GM12878 (cell line): ENCODE measurements around the gene P4HA1. TPM values are rescaled to one million over a fixed set of nuclear protein-coding genes. Genes with fewer than 3 reads are reported as not detected.
"Not testable (repeated sequence)": the region's sequence is repeated elsewhere in the genome, so short reads cannot be mapped to it uniquely, and the experiment has no call there.

ENCODE experiments used
- ATAC-seq: fragments of 200-7000 bp; cut with Tn5 transposase; 3 replicates; pipeline ENCODE4 v1.9.1; 2020; ENCODE audit warnings: mild to moderate bottlenecking, moderate library complexity
- BruUV-seq: library from RNA; stranded (reverse); fragments of 400-500 nt; replicated peaks from 2 replicates; lab custom pipeline; 2021; lab: Mats Ljungman, UMichigan
- CTCF ChIA-PET: fragments of 300-600 bp; sonication (Branson Sonifier 250); formaldehyde crosslinking; extraction: SDS; loops from one replicate; lab custom pipeline; 2021; ENCODE audit warnings: inconsistent platforms; lab: Yijun Ruan, JAX
- POLR2A ChIA-PET: fragments of 350-600 bp; formaldehyde crosslinking; extraction: SDS; loops from one replicate; lab custom pipeline; 2021; ENCODE audit warnings: inconsistent platforms; lab: Charles Lee
- RAD21 ChIA-PET: fragments of 300-600 bp; sonication (Branson Sonifier 250); formaldehyde crosslinking; loops from one replicate; lab custom pipeline; 2023; ENCODE audit warnings: antibody characterized with exemption; ENCODE audit not compliant: unreplicated experiment; lab: Charles Lee
- SMC1A ChIA-PET: fragments of 300-600 bp; sonication (Branson Sonifier 250); formaldehyde crosslinking; loops from one replicate; lab custom pipeline; 2023; ENCODE audit not compliant: unreplicated experiment, uncharacterized antibody; lab: Charles Lee
- DNase-seq: peaks from one replicate; pipeline ENCODE4 v3.0.0-alpha.2; 2011; ENCODE audit warnings: low read depth, low spot score
- FAIRE-seq: peaks from 3 replicates; lab custom pipeline; 2011; peaks lifted over from hg19 to GRCh38; lab: Jason Lieb, UNC
- H2AFZ ChIP-seq: 2 replicates; pipeline ENCODE4 v1.6.0; 2011; ENCODE audit warnings: low read depth, low read length, control low read depth; ENCODE audit not compliant: control insufficient read depth
- H3K27ac ChIP-seq: 2 replicates; pipeline ENCODE4 v1.5.1; 2011; ENCODE audit warnings: control low read depth; ENCODE audit not compliant: control insufficient read depth, insufficient read depth
- H3K27me3 ChIP-seq, 2 experiments: replicated peaks in 1 of 2; 2 replicates each; pipeline versions ENCODE4 v1.6.0 to v1.6.1; 2011; ENCODE audit warnings: low read length in 1 of 2; ENCODE audit not compliant: control insufficient read depth in 2 of 2, insufficient read depth in 2 of 2
- H3K36me3 ChIP-seq, 2 experiments: 2 replicates each; pipeline ENCODE4 v1.5.1; 2011; ENCODE audit warnings: low read length in 1 of 2; ENCODE audit not compliant: control insufficient read depth in 2 of 2, insufficient read depth in 2 of 2
- H3K4me1 ChIP-seq: 2 replicates; pipeline ENCODE4 v1.6.1; 2011; ENCODE audit warnings: mild to moderate bottlenecking, low read length, moderate library complexity, mixed read lengths; ENCODE audit not compliant: control insufficient read depth, insufficient read depth
- H3K4me2 ChIP-seq: 2 replicates; pipeline ENCODE4 v1.6.0; 2011; ENCODE audit warnings: control low read depth; ENCODE audit not compliant: control insufficient read depth, insufficient read depth
- H3K4me3 ChIP-seq: fragments of 200-600 bp; sonication (generic); 2 replicates; pipeline ENCODE4 v1.5.1; 2016
- H3K79me2 ChIP-seq: 2 replicates; pipeline ENCODE4 v1.6.0; 2011; ENCODE audit warnings: low read length; ENCODE audit not compliant: control insufficient read depth, insufficient read depth
- H3K9ac ChIP-seq: 2 replicates; pipeline ENCODE4 v1.8.0; 2011; ENCODE audit warnings: low read length, control low read depth, mixed read lengths; ENCODE audit not compliant: control insufficient read depth, insufficient read depth
- H3K9me3 ChIP-seq: replicated peaks from 3 replicates; pipeline ENCODE4 v1.5.1; 2011; ENCODE audit warnings: mild to moderate bottlenecking, low read length; ENCODE audit not compliant: control insufficient read depth, insufficient read depth
- H4K20me1 ChIP-seq: 2 replicates; pipeline ENCODE4 v1.6.0; 2011; ENCODE audit not compliant: control insufficient read depth, insufficient read depth
- CEBPB ChIP-seq, 2 experiments: fragments of 150-350 bp in 1 of 2; IDR thresholded peaks; 2 replicates each; pipeline ENCODE4 v1.6.1; 2012 to 2014; ENCODE audit warnings: low read depth in 2 of 2, low read length in 2 of 2, borderline replicate concordance in 1 of 2, inconsistent platforms in 1 of 2
- FOXM1 ChIP-seq: IDR thresholded peaks from 2 replicates; pipeline ENCODE4 v1.6.1; 2012; ENCODE audit warnings: low read depth, mild to moderate bottlenecking, inconsistent platforms, low read length, moderate library complexity
- KAT2A ChIP-seq: conservative IDR thresholded peaks from 2 replicates; pipeline ENCODE4 v1.6.1; 2011; ENCODE audit warnings: low read depth, low read length; ENCODE audit not compliant: control insufficient read depth
- RAD21 ChIP-seq: IDR thresholded peaks from 2 replicates; pipeline ENCODE4 v1.6.1; 2011; ENCODE audit warnings: mild to moderate bottlenecking, low read depth, low read length, moderate library complexity; ENCODE audit not compliant: insufficient read depth
- SREBF2 ChIP-seq: IDR thresholded peaks from 2 replicates; pipeline ENCODE4 v1.6.1; 2012; ENCODE audit warnings: mild to moderate bottlenecking, low read length
- ZBTB40 ChIP-seq: fragments of 450-650 bp; IDR thresholded peaks from 2 replicates; pipeline ENCODE4 v1.6.1; 2016; ENCODE audit warnings: mild to moderate bottlenecking, moderate library complexity, borderline replicate concordance
- WGBS: methylation state at CpG from one replicate; pipeline ENCODE4 v1.1.6; 2016; ENCODE audit warnings: low lambda C conversion rate; ENCODE audit not compliant: insufficient replicate concordance, insufficient coverage; ENCODE audit errors: missing lambda C conversion rate; 5-methylcytosine and 5-hydroxymethylcytosine counted together
- in situ Hi-C: fragments of 300-500 bp; cut with MboI; formaldehyde crosslinking; loops from 9 replicates; pipeline ENCODE4 v1.14.3; 2018; ENCODE audit warnings: mixed read lengths
- intact Hi-C: fragments of 100-400 bp; cut with micrococcal nuclease; formaldehyde crosslinking; loops from one replicate; pipeline ENCODE4 v1.14.2; 2022; ENCODE audit not compliant: unreplicated experiment
- polyA plus RNA-seq, 11 experiments: library from polyadenylated mRNA; depleted of rRNA in 4 of 11; unstranded in 6 of 11; stranded (reverse) in 5 of 11; fragments of >200 nt; fragmentation: Nextera tagmentation in 4 of 11; fragmentation: Illumina TruSeq in 1 of 11; extraction: Ambion mirVana in 4 of 11; extraction: Trizol in 1 of 11; gene quantifications; 1 replicate in 1 of 11; 2 replicates in 10 of 11; pipeline versions ENCODE4 v1.2.1 to v1.2.3, GENCODE V29; 2011 to 2016; ENCODE audit warnings: inconsistent platforms in 2 of 11, missing spikeins in 2 of 11, low read depth in 1 of 11
- total RNA-seq, 4 experiments: library from RNA; depleted of rRNA in 3 of 4; stranded (reverse); fragments of >200 nt in 3 of 4; fragmentation: Illumina TruSeq in 1 of 4; extraction: Trizol in 1 of 4; gene quantifications; 2 replicates each; pipeline versions ENCODE4 v1.2.1 to v1.2.3, GENCODE V29; 2013 to 2021
- TF ChIP-seq, protein P1 (sequence below): fragments of 450-650 bp; IDR thresholded peaks from 2 replicates; pipeline ENCODE4 v1.6.1; 2017; ENCODE audit warnings: mild to moderate bottlenecking, moderate library complexity

Gene P4HA1
- total and polyA plus RNA-seq, 10 of the 15 experiments (the other 5 are each of a cell fraction or from before 2014, with no cell fraction given) = 15.0 to 160 (median 24.1) TPM

- RAD21 ChIA-PET, H4K20me1 ChIP-seq, POLR2A ChIA-PET, H3K4me1 ChIP-seq, BruUV-seq, SMC1A ChIA-PET, H3K9ac ChIP-seq, H3K9me3 ChIP-seq, H3K4me2 ChIP-seq, H2AFZ ChIP-seq, FAIRE-seq, H3K27me3 ChIP-seq, intact Hi-C loops, H3K27ac ChIP-seq, in situ Hi-C loops, ATAC-seq, H3K79me2 ChIP-seq, H3K4me3 ChIP-seq, DNase-seq: not testable (repeated sequence)
- peaks cover 15 to 17% of the 10 kb centered on the region in 2 experiments for H3K36me3 ChIP-seq
- WGBS = 97% methylated on average over 6 of the region's 6 CpGs
- CTCF ChIA-PET = interaction anchor here (0.6 kb wide), 1 partner anchor 299 kb away, joined by 3 read pairs; no protein-coding TSS in a partner anchor
Observed at GRCh38 chr10:73021538-73022164, 75.0 kb downstream of the P4HA1 start.

DNA sequence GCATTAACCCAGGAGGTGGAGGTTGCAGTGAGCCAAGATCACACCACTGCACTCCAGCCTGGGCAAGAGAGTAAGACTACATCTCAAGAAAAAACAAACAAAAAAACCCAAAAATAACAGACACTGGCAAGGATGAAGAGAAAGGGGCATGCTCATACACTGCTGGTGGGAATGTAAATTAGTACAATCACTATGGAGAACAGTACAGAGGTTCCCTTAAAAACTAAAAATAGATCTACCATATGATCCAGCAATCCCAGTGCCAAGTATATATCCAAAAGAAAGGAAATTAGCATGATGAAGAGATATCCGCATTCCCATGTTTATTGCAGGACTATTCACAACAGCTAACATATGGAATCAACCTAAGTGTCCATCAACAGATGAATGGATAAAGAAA, 75.6 kb downstream of the P4HA1 start:
- no peak overlapping the region for H3K4me2 ChIP-seq
- no peak overlapping the region for H2AFZ ChIP-seq
- POLR2A ChIA-PET = no interaction called here
- no peak overlapping the region for H3K4me3 ChIP-seq
- RAD21 ChIA-PET = no interaction called here
- in situ Hi-C loops (no loop called here), intact Hi-C loops (no loop called here)
- H3K27ac ChIP-seq = no peak overlapping the region
- CTCF ChIA-PET = no interaction called here
- peaks cover 15 to 19% of the 10 kb centered on the region in 2 experiments for H3K36me3 ChIP-seq
- no peak for FAIRE-seq
- no peak for ATAC-seq
- no peak overlapping the region for H3K9ac ChIP-seq
- no peaks in the 10 kb centered on the region for H3K9me3 ChIP-seq
- BruUV-seq = no TSS peak
- H4K20me1 ChIP-seq = no peaks in the 10 kb centered on the region
- no peaks in the 10 kb centered on the region; the same call in none of the 2 replicates for H3K79me2 ChIP-seq
- H3K4me1 ChIP-seq = no peaks in the 10 kb centered on the region
- SMC1A ChIA-PET = no interaction called here
- no peaks in the 10 kb centered on the region for H3K27me3 ChIP-seq
- 100% methylated on average over 1 of the region's 1 CpG for WGBS
- no peak for TF ChIP-seq FOXM1
- TF ChIP-seq, protein P1, sequence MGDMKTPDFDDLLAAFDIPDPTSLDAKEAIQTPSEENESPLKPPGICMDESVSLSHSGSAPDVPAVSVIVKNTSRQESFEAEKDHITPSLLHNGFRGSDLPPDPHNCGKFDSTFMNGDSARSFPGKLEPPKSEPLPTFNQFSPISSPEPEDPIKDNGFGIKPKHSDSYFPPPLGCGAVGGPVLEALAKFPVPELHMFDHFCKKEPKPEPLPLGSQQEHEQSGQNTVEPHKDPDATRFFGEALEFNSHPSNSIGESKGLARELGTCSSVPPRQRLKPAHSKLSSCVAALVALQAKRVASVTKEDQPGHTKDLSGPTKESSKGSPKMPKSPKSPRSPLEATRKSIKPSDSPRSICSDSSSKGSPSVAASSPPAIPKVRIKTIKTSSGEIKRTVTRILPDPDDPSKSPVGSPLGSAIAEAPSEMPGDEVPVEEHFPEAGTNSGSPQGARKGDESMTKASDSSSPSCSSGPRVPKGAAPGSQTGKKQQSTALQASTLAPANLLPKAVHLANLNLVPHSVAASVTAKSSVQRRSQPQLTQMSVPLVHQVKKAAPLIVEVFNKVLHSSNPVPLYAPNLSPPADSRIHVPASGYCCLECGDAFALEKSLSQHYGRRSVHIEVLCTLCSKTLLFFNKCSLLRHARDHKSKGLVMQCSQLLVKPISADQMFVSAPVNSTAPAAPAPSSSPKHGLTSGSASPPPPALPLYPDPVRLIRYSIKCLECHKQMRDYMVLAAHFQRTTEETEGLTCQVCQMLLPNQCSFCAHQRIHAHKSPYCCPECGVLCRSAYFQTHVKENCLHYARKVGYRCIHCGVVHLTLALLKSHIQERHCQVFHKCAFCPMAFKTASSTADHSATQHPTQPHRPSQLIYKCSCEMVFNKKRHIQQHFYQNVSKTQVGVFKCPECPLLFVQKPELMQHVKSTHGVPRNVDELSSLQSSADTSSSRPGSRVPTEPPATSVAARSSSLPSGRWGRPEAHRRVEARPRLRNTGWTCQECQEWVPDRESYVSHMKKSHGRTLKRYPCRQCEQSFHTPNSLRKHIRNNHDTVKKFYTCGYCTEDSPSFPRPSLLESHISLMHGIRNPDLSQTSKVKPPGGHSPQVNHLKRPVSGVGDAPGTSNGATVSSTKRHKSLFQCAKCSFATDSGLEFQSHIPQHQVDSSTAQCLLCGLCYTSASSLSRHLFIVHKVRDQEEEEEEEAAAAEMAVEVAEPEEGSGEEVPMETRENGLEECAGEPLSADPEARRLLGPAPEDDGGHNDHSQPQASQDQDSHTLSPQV = no peak
- no peak for TF ChIP-seq RAD21
- TF ChIP-seq KAT2A = no peak
- no peak for TF ChIP-seq ZBTB40
- no peak for TF ChIP-seq CEBPB (IDR thresholded peaks at IDR 0.05; ENCODE audit: borderline replicate concordance in 1 of 2, low read depth in 2 of 2, low read length in 2 of 2)
- TF ChIP-seq SREBF2 = no peak
- no peak for DNase-seq
